CD4-positive, alpha-beta T cell treated with Interleukin-4 for 4 hours (primary cell): ENCODE data around the gene OR6K6.

ENCODE experiments used
- DNase-seq: peaks from one replicate; pipeline ENCODE4 v3.0.0-alpha.2; 2020

OR6K6 gene

GRCh38 chr1:158803678-158804077 is 49.2 kb downstream of the OR6K6 start:
- DNase-seq, result no peak
